GM13977 (cell line): ENCODE results near the gene SNRPA1.
A peak's percentile ranks its signal among the peaks of the same experiment; 100 is the strongest.

Source experiments
- DNase-seq: peaks from one replicate; pipeline ENCODE4 v3.0.0; 2012; ENCODE audit warnings: low spot score
- in situ Hi-C: fragments of 300-500 bp; cut with MboI; formaldehyde crosslinking; loops from one replicate; pipeline ENCODE4 v1.12.0; 2022; ENCODE audit warnings: low sequenced_read_pairs, low pct_unique_long_range_greater_than_20kb, mixed read lengths, inconsistent platforms; ENCODE audit not compliant: unreplicated experiment
- TF ChIP-seq, protein P1 (sequence below): IDR thresholded peaks from 2 replicates; pipeline ENCODE4 v1.5.1; 2012; ENCODE audit warnings: mild to moderate bottlenecking, control low read depth; ENCODE audit not compliant: insufficient read depth; ENCODE audit errors: extremely low read depth, missing control alignments

SNRPA1 gene

DNA sequence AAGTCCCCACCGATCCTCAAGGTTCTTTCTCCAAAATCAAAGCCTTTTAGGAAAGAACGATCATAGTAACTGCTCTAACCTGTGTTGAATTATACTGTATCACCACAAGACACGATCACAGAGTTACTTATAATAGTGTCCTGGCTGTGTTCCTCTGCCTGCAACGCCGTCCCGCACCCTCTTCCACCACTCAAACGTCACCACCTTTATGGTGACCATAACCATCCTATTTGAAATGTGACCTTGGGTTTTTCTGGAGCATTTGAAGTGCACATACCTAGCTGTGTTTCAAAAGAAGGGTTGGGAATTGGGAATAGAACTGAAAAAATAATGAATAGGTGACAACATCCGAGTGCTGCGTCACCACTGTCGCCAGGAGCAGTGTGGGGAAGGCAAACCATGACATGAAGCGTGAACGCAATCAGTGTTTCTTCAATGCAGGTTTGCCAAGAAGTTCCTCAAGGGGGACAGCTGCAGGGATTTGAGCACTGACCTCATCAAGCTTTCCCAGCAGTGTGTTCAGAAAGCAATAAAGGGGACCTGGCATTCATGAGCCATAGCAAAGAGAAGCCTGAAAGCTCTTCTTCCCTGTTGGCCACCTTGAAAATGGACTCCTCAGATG is 17.0 kb downstream of the SNRPA1 start:
- in situ Hi-C loops, result no loop called here
- TF ChIP-seq, protein P1, sequence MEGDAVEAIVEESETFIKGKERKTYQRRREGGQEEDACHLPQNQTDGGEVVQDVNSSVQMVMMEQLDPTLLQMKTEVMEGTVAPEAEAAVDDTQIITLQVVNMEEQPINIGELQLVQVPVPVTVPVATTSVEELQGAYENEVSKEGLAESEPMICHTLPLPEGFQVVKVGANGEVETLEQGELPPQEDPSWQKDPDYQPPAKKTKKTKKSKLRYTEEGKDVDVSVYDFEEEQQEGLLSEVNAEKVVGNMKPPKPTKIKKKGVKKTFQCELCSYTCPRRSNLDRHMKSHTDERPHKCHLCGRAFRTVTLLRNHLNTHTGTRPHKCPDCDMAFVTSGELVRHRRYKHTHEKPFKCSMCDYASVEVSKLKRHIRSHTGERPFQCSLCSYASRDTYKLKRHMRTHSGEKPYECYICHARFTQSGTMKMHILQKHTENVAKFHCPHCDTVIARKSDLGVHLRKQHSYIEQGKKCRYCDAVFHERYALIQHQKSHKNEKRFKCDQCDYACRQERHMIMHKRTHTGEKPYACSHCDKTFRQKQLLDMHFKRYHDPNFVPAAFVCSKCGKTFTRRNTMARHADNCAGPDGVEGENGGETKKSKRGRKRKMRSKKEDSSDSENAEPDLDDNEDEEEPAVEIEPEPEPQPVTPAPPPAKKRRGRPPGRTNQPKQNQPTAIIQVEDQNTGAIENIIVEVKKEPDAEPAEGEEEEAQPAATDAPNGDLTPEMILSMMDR, result no peak
- no peak for DNase-seq

DNA sequence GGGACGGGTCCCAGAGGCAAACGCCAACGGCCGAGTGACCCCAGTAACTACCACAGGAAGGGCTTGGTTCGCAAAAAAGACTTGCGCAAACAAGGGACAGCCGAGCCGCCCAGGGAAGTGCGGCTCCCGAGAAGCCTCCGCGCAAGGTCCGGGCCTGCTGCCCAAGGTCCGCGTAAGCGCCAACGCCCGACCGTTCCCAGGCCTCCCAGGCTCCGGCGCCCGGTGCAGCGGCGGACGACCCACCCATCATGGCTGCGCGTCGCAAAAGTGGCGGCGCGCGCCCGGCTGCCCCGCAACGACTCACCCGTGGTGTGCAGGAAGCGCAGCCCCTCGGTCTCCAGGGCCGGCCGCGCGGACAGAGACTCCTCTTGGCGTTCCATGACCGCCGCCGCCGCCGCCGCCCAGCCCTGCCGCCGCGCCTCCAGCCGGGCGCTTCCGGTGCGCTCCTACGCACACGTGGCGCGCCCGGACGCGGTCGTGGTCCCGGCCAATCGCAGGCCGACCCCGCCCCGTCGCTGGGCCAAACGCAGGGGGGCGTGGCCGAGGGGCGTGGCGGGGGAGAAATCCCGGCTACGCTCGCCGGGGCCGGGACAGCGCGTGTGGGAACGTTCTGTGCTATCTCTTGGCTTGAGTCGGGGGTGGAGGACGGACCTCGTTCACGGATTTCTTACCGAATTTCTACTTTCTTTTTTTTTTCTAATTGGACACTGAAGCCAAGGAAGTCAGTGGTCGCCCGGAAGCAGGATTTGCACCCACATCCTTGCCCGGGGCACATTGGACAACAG is 17.8 kb downstream of the SNRPA1 start, which contains the start of gene SELENOS:
TSS of gene SELENOS (minus strand) at position 448 of the 785 bp plus-strand sequence. CDS start at position 380, 68 bp downstream.
- peak; percentile 91 for DNase-seq
- in situ Hi-C loops, result no loop called here
- TF ChIP-seq, protein P1, result no peak

DNA sequence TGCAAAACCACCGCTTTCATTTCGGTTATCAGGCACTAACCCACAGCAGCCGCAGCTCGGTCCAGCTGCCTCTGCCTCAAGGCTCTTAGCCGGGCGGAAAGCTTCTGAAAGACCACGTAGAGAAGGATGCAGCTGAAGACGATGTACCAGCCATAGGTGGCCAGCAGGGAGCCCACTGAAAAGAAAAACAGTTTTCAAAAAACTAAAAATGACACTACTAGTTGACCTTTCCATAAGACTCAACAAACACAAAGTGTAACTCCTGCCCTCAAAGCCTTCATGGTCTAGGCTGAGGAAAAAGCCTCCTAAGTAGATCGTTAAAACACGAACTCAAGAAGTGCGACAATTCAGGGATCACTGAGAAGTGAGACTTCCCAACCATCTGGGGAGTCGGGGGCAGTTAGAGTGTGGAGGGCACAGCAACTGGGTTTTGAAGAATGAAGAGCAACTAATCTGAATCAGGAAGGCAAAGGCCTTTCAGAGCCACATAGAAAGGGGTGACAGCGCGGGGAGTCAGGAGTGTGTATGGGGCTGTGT is 18.5 kb downstream of the SNRPA1 start:
- in situ Hi-C loops, result no loop called here
- TF ChIP-seq, protein P1, result peak; percentile 33
- DNase-seq, result peak; percentile 48

DNA sequence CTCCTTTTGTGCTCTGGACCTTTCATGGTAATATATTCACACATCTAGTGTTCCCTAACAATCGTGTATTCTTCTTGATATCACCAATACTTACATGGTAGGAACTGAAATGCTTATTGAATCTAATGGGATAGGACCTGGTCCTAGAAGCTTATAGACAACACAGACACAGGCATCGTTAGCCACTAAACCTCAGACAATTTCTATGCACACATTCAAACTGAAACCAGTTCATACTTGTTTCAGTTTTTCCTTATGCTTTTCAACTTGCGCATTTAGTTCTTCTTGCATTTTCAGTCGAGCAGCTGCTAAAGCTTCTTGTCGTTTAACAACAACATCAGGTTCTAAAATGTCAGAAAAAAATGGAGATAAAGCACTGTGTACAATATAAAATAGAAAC is 20.0 kb downstream of the SNRPA1 start:
- TF ChIP-seq, protein P1, result no peak
- DNase-seq, result peak; percentile 52
- in situ Hi-C loops, result no loop called here

DNA sequence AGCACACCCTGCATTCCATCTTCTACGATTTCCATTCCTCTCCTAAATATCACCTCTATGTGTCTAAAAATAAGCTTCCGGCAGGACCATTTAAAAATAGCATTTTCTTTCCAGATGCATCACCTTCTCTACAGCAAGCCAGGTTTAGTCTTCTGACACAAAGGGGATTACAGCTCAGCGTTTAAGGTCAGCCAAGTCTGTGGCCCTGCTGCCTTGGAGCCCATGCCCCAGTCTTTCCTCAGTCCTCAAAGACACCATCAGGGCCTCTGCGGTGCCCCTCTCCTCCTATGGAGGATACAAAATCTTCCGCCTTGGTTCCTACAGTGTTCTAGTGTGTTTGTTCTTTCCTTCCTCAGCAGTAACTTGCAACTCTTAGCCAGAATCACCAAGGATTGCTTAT is 21.5 kb downstream of the SNRPA1 start:
- TF ChIP-seq, protein P1, result no peak
- in situ Hi-C loops, result loop anchor here (25.0 kb wide), 2 partner anchors 361 to 661 kb away; partner anchors contain the start of genes ASB7, LINS1 and LRRK1

DNA sequence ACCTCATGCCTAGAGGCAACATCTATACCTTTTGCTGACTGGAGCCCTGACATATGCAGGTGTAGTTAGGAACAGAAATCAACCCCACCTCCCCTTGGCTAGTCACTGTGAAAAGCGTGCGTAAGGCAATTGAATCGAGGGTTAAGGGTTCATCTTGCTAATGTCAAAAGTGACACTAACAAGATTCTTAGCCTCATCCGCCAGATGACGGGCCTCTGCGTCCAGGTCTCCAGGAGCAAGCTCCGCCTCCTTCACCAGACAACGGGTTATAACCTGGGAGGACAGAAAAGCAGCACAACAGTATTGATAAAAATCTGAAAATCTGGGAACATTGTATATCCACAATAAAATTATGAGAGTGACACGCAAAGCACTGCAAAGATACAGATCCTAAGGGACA is 22.5 kb downstream of the SNRPA1 start:
- in situ Hi-C loops, result loop anchor here (25.0 kb wide), 2 partner anchors 360 to 660 kb away; partner anchors contain the start of genes ASB7, LINS1 and LRRK1
- TF ChIP-seq, protein P1, result no peak
- DNase-seq, result no peak

More for the DNA sequence above, 21.5 kb downstream of the SNRPA1 start:
- DNase-seq, result no peak
